GM18526 (cell line): ENCODE results near the gene COCH.

Source experiments
- POLR2A ChIP-seq: IDR thresholded peaks from 3 replicates; pipeline ENCODE4 v1.6.1; 2011; ENCODE audit not compliant: insufficient read length; ENCODE audit errors: extremely low read depth

Gene COCH

DNA sequence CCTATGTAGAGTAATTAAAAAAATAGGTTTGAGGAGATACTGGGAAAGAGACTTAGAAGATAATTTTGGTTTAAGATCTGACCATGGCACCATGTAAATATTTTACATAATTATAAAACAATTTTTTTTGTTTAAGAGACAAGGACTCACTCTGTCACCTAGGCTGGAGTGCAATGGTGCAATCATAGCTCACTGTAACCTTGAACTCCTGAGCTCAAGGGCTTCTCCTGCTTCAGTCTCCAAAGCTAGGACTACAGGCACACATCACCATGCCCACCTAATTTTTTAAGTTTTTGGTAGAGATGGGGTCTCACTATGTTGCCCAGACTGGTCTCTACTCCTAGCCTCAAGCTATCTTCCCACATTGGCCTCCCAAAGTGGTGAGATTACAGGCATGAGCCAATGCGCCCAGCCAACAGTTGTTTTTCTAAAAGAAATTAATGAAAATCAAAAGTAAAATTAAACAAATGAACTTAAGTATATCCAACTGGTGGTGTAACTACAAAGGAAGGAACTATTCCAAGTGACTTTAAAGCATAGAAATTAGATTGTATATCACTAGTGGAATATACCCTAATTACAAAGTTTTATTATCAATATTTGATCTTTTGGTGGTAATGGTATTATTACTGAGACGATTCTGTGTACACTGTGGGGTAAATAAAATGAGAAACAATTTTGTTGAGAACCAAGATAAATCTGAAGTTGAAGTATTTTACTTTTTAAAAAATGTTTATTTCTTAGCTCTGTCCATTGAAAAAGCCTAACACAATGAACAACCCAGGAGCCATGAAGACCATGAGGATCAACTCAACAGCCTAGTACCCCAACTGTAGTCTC is 29.1 kb downstream of the COCH start:
- no peak for TF ChIP-seq POLR2A

DNA sequence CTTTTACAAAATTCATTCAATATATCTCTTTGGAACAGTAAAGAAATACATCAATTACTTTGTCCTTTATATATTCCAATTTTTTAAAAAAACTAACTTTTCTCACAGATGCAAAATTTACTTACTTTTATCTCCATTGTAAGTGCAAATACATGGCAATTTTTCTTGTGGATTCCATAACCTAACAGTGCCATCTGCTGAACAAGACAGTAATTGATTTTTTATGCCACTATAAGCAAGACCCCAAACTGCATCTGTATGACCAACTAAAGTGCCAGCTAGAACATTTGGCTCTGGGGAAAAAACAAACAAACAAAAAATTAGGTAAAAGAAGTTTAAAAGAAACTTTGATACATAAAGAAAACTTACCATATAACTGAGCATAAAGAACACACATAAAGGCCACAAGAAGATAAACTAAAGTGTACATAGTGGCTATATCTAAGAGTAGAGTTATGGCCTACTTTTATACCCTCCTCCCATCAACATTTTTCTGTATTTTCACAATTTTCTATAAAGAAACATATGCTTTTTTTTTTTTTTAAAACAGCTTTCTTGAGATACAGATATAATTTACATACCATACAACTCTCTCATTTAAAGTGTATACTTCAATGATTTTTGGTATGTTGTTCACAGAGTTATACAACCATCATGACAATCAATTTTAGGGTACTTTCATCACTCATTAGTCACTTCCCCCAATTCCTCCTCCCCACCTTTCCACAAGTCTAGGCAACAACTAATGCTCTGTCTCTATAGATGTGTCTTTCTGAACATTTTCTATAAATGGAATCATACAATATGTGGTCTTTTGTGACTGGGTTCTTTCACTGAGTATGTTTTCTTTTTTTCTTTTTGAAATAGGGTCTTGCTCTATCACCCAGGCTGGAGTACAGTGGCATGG is 32.6 kb downstream of the COCH start:
- no peak for TF ChIP-seq POLR2A

DNA sequence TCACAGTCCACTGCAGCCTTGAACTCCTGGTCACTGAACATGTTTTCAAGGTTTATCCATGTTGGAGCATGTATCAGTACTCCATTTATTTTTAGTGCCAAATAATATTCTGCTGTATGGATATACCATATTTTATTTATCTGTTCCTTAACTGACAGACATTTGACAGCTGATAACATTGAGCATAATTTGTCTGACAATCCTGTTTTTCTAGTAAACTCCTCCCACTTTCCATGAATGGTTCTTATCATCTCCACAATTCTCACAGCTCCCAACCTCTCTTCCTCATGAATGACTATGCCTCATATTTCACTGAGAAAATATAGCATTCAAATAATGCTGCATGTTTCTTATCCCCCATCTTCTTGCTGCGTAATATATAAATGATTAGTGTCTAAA is 33.3 kb downstream of the COCH start:
- TF ChIP-seq POLR2A = no peak

DNA sequence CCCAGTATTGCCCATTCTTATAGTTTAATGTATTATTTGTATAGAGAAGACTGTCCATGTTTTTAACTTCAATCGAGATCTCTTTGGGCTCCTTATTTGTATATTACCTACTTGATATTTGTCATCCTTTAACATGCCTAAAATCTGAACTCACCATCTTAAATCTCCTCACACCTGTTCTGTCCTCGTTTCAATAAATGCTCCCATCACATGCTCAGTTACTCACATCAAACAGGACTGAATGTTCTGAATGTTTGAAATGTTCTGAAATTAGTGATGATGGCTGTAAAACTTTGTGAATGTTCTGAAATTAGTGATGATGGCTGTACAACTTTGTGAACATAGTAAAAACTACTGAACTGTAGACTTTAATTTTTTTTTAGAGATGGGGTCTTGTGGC is 34.5 kb downstream of the COCH start:
- no peak for TF ChIP-seq POLR2A

DNA sequence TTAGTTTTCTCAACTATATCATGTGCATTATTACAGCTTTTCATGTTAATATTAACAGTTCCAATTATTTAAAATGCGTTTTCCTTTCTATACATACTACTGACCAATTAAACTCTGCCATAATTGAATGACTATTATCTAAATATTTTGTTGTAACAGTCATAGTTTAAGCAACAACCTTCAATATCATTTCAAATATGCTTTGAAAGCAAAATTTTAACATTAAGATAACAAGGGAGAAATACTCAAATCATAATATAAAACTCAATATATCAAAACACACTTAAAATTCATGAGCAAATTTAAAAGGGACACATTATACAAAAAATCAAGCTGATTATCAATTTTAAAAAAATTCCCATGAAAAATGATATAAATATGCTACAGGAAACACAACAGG is 40.5 kb downstream of the COCH start:
- TF ChIP-seq POLR2A = no peak

DNA sequence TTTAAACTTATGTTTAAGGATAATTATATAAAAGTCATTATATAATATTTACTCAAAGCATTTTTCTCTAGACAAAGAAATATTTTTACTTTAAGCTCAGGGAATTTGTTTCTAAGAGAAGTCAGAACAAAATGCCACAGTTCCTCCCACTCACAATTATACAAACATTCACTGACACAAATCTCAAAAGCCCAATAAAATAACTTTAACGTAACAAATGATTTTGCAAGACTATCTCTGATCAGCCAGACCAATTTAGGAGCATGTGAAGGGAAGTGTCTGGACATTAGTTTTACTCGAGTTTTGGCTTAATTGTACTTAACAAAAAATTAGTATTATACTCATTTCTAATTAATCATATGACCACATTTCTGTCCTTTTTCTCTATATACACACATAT is 41.2 kb downstream of the COCH start:
- TF ChIP-seq POLR2A = no peak

DNA sequence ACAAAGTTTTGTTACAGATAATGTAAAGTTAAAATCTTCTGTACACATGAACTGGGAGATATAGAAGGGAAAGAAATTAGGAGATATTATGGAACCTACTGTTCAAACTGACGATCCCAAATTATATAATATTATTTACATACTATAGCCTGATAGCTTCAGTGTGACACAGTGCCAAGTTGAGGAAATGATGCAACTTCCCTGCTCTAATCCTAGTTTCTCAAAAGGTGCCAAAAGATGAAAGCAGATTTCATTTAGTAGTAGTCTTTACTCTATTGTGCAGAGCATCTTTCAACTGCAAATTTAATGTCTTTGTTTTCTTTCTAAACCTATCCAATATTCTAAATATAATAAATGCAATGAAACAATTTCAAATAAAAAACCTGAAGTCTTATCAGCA is 46.9 kb downstream of the COCH start:
- no peak for TF ChIP-seq POLR2A

DNA sequence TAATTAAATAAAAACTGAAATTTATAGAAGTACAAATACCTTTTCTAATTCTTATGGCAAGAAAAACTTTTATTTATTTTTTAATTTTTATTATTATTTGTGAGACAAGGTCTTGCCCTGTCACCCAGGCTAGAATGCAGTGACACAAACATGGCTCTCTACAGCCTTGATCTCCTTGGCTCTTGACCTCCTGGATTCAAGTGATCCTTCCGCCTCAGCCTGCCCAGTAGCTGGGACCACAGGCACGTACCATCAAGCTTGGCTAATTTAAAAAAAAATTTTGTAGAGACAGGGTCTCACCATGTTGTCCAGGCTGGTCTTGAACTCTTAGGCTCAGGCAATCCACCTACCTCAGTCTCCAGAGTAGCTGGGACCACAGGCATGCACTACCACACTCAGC is 47.4 kb downstream of the COCH start:
- no peak for TF ChIP-seq POLR2A

DNA sequence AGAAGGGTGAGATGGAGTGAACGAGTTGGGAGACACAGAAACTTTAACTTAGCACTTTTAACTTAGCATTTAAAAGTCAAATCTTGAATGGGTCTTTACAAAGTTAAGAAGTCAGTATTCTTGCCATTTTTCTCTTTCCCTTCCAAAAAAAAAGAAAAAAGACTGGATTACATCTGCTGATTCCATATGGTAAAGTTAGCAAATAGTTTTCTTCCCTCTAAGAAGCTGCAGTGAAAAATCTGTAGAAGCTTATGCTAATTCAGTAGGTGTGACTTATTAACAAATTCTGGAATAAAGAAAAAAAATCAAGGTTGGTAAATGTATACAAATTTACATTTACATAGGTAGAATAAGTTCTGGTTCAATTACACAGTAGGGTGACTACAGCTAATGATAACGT is 50.9 kb downstream of the COCH start:
- no peak for TF ChIP-seq POLR2A

DNA sequence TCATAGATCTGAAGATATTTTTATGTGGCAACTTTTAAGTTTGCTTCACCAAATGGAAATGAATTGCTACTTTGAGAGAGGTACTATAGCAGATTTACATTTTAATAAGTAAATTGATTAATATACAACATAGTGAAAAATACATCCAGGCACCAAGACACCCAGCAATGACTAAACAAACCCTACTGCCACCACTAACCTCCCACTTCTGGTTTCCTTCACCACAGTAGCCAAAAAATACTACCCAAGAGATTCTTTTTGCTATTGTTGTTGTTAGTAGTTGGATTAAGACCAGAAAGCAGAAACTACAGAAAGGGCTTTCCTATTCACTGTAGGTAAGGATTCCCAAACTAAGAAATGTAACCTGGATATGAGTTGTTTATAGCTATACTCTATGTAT is 54.1 kb downstream of the COCH start:
- TF ChIP-seq POLR2A = no peak

DNA sequence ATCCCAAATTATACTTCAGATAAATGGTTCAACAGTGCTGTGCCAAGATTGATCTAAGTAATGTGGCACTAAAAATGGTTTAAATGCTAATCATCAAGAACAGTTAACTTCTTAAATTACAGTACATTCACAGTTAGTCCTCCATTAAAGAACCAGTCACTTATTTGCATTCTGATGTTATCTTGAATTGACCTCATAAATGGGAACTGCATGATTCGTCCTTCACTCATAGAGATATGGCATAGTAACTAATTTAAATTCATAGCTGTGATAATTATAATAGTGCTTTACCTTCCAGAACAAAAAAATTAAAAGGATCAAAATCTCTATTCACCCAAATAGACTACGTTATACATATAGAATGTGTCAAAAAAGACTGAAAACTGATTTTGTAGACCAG is 61.1 kb downstream of the COCH start:
- TF ChIP-seq POLR2A = no peak

DNA sequence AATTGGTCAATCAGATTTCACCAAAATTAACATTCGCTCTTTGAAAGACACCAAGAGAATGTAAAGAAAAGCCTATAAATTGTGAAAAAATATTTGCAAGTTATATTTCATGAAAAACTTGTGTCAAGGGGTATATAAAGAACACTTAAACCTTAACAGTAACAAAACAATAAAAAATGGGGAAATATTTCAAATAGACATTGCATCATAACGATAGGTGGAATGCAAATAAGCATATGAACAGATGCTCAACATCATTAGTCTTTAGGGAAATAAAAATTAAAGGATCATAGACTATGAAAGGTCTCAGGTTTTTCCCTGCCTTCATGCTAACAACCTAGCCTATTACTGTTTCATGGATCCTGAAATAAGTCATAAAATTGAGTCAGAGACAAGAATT is 64.3 kb downstream of the COCH start:
- TF ChIP-seq POLR2A = no peak
